Right cardiac atrium (tissue), 5 donors: ENCODE data around the gene CPEB3. TPM values are rescaled to one million over a fixed set of nuclear protein-coding genes. Genes with fewer than 3 reads are reported as not detected.

Experiments
- ATAC-seq, 2 donors: fragments of 200-7000 bp; cut with Tn5 transposase; one replicate each; pipeline versions ENCODE4 v1.8.0 to v1.9.1; 2020; ENCODE audit warnings: moderate library complexity in 2 of 2, mild to moderate bottlenecking in 1 of 2
- DNase-seq, 3 donors: peaks; one replicate each; pipeline ENCODE4 v3.0.0-alpha.2; 2020
- H3K27ac ChIP-seq: one replicate; pipeline ENCODE4 v1.5.1; 2013; ENCODE audit warnings: mild to moderate bottlenecking, low read length, control low read depth, moderate library complexity
- H3K27me3 ChIP-seq: one replicate; pipeline ENCODE4 v1.6.1; 2013; ENCODE audit not compliant: control insufficient read depth, insufficient read depth
- H3K4me1 ChIP-seq: one replicate; pipeline ENCODE4 v1.6.1; 2013; ENCODE audit warnings: low read length; ENCODE audit not compliant: control insufficient read depth, insufficient read depth
- H3K4me3 ChIP-seq: one replicate; pipeline ENCODE4 v1.5.1; 2013; ENCODE audit warnings: low read length, control low read depth
- H3K9me3 ChIP-seq: one replicate; pipeline ENCODE4 v1.6.1; 2013; ENCODE audit warnings: low read length; ENCODE audit not compliant: control insufficient read depth
- WGBS: extraction: QIAGEN DNeasy Blood & Tissue Kit; methylation state at CpG from one replicate; pipeline ENCODE4 v1.1.7; 2013; 5-methylcytosine and 5-hydroxymethylcytosine counted together
- intact Hi-C, 4 donors: fragments of 100-400 bp; cut with DNase I; formaldehyde crosslinking; loops; one replicate each; pipeline versions ENCODE4 v1.11.0 to v1.14.0; 2022 to 2023
- polyA plus RNA-seq: library from polyadenylated mRNA; stranded (reverse); fragments of 200-250 nt; gene quantifications from one replicate; pipeline ENCODE4 v1.2.3, GENCODE V29; 2013
- total RNA-seq, 4 donors: library from RNA; stranded (reverse); fragmentation: NEBNext Ultra II Directional; extraction: Animal tissue kit (Norgen Biotek cat#: 25700); gene quantifications; one replicate each; pipeline ENCODE4 v1.2.1, GENCODE V29; 2021
- donor health status: healthy with polysubstance abuse.
- donor health status: DM: no; HTN: yes; CAD: no.
- donor health status: DM: no; HTN: no; CAD: no.
- donor health status: DM: no; HTN: yes; CAD: no; lungs with severe emphysema.
- donor health status: DM: yes; HTN: yes; CAD: no.

The CPEB3 gene
- total and polyA plus RNA-seq, 5 donors: 4.6 to 14.3 (median 11.6) TPM

GRCh38 chr10:92180399-92180798 lies 110.5 kb downstream of the CPEB3 start:
- ATAC-seq (no peak), DNase-seq (no peak)
- Histone ChIP-seq H3K9me3 (no peaks in the 10 kb centered on the region), H3K27ac (no peak overlapping the region), H3K4me1 (peaks cover 1% of the 10 kb centered on the region), H3K27me3 (no peaks in the 10 kb centered on the region), H3K4me3 (no peak overlapping the region)
- 89% methylated on average over 1 of the region's 1 CpG for WGBS
- intact Hi-C loops: no loop called here

DNA sequence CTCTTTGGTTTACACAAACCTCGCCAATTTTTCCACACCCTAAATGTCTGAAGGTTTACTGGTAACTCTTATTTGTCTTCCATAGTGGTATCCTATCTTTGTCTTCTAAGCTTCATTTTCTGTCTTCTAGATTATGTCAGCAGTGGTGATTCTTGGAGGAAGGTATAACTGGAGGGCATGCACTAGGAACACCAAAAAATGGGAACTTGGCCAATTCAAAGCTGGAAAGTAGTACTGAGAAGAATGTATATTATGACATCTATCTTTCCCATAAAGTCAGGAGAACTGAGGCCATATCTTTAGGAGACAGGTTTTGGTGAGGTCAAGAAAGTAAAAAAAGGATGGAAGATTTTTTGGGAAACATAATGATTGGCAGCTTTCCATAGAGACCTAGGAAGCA lies 113.3 kb downstream of the CPEB3 start:
- DNase-seq: no peak
- H3K27ac ChIP-seq: no peak overlapping the region
- H3K9me3 ChIP-seq: no peaks in the 10 kb centered on the region
- H3K4me3 ChIP-seq: no peak overlapping the region
- H3K27me3 ChIP-seq: no peaks in the 10 kb centered on the region
- no peak for ATAC-seq
- H3K4me1 ChIP-seq: peaks cover 3% of the 10 kb centered on the region
- WGBS: 97% methylated on average over 1 of the region's 1 CpG
- intact Hi-C loops: no loop called here

DNA sequence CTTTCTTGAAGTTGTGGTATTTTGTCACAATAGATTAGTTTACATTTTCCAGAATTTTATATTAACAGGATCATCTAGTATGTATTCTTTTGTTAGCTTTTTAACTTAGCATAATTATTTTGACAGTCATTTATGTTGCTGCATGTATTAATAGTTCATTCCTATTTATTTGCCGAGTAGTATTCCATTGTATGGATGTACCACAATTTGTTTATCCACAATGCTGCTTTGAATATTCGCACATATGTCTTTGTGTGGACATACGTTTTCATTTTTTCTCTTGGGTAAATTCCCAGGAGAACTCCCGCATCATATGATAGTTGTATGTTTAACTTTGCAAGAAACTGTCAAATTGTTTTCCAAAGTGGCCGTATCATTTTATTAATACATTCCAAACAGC lies 115.7 kb downstream of the CPEB3 start:
- no peak for ATAC-seq
- Histone ChIP-seq H3K9me3 (no peaks in the 10 kb centered on the region), H3K27ac (no peak overlapping the region), H3K4me1 (peaks cover 4% of the 10 kb centered on the region), H3K4me3 (no peak overlapping the region), H3K27me3 (no peaks in the 10 kb centered on the region)
- intact Hi-C loops: no loop called here
- no peak for DNase-seq
- WGBS: 78% methylated on average over 5 of the region's 5 CpGs

GRCh38 chr10:92173996-92174395 lies 116.9 kb downstream of the CPEB3 start:
- H3K27ac ChIP-seq: no peak overlapping the region
- intact Hi-C loops: no loop called here
- no peak for ATAC-seq

DNA sequence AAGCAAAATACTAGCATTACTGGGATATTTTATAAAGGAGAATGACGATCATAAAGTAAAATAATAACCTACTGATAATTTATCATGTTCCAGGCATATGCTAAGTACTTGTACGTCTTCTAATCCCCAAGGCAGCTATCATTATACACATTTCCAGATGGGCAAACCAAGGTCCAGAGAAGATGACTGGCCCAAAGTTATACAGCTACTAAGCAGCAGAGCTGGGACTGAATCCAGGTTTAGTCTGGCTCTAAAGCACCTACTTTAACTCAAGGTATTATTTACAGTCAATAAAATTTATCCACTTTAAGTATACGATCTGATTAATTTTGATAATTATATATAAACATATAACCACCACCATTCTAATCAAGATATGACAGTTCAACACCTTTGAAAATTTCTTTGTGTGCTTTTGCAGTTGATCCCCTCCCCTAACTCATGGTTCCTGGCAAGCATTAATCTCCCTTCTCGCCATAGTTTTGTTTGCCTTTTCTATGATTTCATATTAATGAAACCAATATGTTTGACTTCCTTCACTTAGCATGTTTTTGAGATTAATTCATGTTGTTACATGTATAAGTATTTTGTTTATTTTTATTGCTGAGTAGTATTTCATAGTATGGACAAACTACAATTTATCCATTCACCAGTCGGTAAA lies 126.7 kb downstream of the CPEB3 start:
- Histone ChIP-seq H3K27me3 (no peaks in the 10 kb centered on the region), H3K27ac (no peak overlapping the region), H3K9me3 (no peaks in the 10 kb centered on the region), H3K4me3 (no peak overlapping the region), H3K4me1 (no peaks in the 10 kb centered on the region)
- ATAC-seq (no peak), DNase-seq (no peak)
- intact Hi-C loops: no loop called here
- WGBS: 75% methylated on average over 5 of the region's 5 CpGs

More at GRCh38 chr10:92173996-92174395, 116.9 kb downstream of the CPEB3 start:
- Histone ChIP-seq H3K4me3 (no peak overlapping the region), H3K9me3 (no peaks in the 10 kb centered on the region), H3K4me1 (peaks cover 4% of the 10 kb centered on the region), H3K27me3 (no peaks in the 10 kb centered on the region)
- no peak for DNase-seq

GRCh38 chr10:92162541-92162940 lies 128.3 kb downstream of the CPEB3 start:
- intact Hi-C loops: no loop called here
- DNase-seq: no peak
- WGBS: 93% methylated on average over 2 of the region's 2 CpGs

GRCh38 chr10:92156874-92157773 lies 133.8 kb downstream of the CPEB3 start:
- intact Hi-C loops: no loop called here
- Histone ChIP-seq H3K4me3 (peak overlapping the region; percentile 47), H3K27me3 (no peaks in the 10 kb centered on the region), H3K27ac (no peak overlapping the region), H3K9me3 (no peaks in the 10 kb centered on the region), H3K4me1 (no peaks in the 10 kb centered on the region)
- ATAC-seq: no peak
- DNase-seq: no peak
- WGBS: 51% methylated on average over 8 of the region's 8 CpGs

More at GRCh38 chr10:92162541-92162940, 128.3 kb downstream of the CPEB3 start:
- Histone ChIP-seq H3K27me3 (no peaks in the 10 kb centered on the region), H3K4me1 (no peaks in the 10 kb centered on the region), H3K4me3 (no peak overlapping the region), H3K27ac (no peak overlapping the region), H3K9me3 (no peaks in the 10 kb centered on the region)
- no peak for ATAC-seq

- ATAC-seq (no peak), DNase-seq (no peak)
- Histone ChIP-seq H3K4me3 (no peak overlapping the region), H3K27ac (no peak overlapping the region), H3K9me3 (no peaks in the 10 kb centered on the region), H3K27me3 (no peaks in the 10 kb centered on the region), H3K4me1 (peaks cover 2% of the 10 kb centered on the region)
- intact Hi-C loops: no loop called here
Observed at GRCh38 chr10:92150823-92151222, 140.1 kb downstream of the CPEB3 start.

DNA sequence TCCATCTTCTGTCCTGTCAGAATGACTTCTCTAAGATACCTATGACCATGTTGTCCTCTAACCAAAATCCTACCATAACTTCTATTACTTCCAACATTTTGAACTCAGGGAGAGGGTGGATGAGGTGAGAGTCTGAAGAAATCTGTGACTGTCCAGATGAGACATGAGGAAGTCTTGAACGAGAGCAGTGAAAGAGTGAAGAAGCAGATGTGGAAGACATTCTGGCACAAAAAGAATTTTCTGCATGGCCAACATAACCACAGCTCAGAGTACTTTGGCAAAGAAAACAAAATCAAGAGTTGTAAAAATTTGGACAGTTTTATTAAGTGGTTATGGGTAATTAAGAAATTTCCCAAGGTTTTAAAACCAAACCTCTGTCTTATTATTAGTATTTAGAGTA lies 141.6 kb downstream of the CPEB3 start:
- Histone ChIP-seq H3K9me3 (no peaks in the 10 kb centered on the region), H3K27me3 (no peaks in the 10 kb centered on the region), H3K4me3 (no peak overlapping the region), H3K4me1 (peaks cover 2% of the 10 kb centered on the region), H3K27ac (no peak overlapping the region)
- 64% methylated on average over 1 of the region's 1 CpG for WGBS
- intact Hi-C loops: no loop called here
- DNase-seq: no peak
- no peak for ATAC-seq

DNA sequence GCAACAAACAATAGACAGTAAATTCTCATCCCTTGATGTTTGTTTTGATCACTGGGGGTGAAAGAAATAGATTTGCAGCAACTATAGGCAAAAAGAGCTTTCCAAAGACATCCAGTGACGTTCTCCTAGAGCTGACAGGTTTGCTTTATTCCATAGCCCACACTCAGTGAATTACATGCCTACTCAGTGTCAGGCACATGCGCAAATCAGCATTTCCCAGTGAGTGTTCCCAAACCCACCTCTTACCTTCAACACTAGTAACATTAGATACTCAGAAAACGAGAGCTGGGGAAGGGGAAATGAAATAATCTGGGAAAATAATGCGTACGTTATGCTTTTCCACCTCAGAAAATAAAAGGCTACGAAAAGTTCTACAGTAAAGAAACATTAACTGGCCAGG lies 144.1 kb downstream of the CPEB3 start:
- DNase-seq (no peak), ATAC-seq (no peak)
- Histone ChIP-seq H3K4me1 (peaks cover 2% of the 10 kb centered on the region), H3K27ac (peak overlapping the region; percentile 7), H3K4me3 (no peak overlapping the region), H3K9me3 (no peaks in the 10 kb centered on the region), H3K27me3 (no peaks in the 10 kb centered on the region)
- intact Hi-C loops: no loop called here
- 75% methylated on average over 6 of the region's 6 CpGs for WGBS

GRCh38 chr10:92146107-92146506 lies 144.8 kb downstream of the CPEB3 start:
- peaks cover 2% of the 10 kb centered on the region for H3K4me1 ChIP-seq
- H3K4me3 ChIP-seq: no peak overlapping the region
- H3K27ac ChIP-seq: no peak overlapping the region
- intact Hi-C loops: no loop called here
- ATAC-seq (no peak), DNase-seq (no peak)
- WGBS: 48% methylated on average over 1 of the region's 1 CpG
- no peaks in the 10 kb centered on the region for H3K27me3 ChIP-seq
- no peaks in the 10 kb centered on the region for H3K9me3 ChIP-seq
